ENCODE measurements around the gene FGF12.

- TF ChIP-seq OSR1 (CRISPR knock-in tag; IDR thresholded peaks at IDR 0.05) (no peak), SNAI2 (CRISPR knock-in tag; IDR thresholded peaks at IDR 0.05) (no peak), ESRRG (CRISPR knock-in tag; IDR thresholded peaks at IDR 0.05) (no peak), PPARA (CRISPR knock-in tag; IDR thresholded peaks at IDR 0.05; ENCODE audit: borderline replicate concordance) (no peak), ZNF565 (CRISPR knock-in tag; conservative IDR thresholded peaks at IDR 0.05; ENCODE audit: low read depth) (no peak), PATZ1 (CRISPR knock-in tag; IDR thresholded peaks at IDR 0.05; ENCODE audit: borderline replicate concordance) (no peak), RARB (CRISPR knock-in tag; IDR thresholded peaks at IDR 0.05) (no peak), ZFP3 (CRISPR knock-in tag; IDR thresholded peaks at IDR 0.05) (no peak), TSHZ2 (CRISPR knock-in tag; IDR thresholded peaks at IDR 0.05) (no peak), CSDC2 (CRISPR knock-in tag; IDR thresholded peaks at IDR 0.05) (no peak), ARNTL (CRISPR knock-in tag; IDR thresholded peaks at IDR 0.05; ENCODE audit: borderline replicate concordance, low read depth) (no peak)
Measured at GRCh38 chr3:192092388-192093005, 634.8 kb downstream of the FGF12 start.
